H1 (cell line): ENCODE data around the gene H6PD. TPM values are rescaled to one million over a fixed set of nuclear protein-coding genes. Genes with fewer than 3 reads are reported as not detected.

Experiments
- BACH1 ChIP-seq: IDR thresholded peaks from 2 replicates; pipeline ENCODE4 v1.6.1; 2012; ENCODE audit warnings: low read length, improper control_type of control experiment
- CBX5 ChIP-seq: fragments of 300-800, 300-1000 bp; sonication (generic); IDR thresholded peaks from 2 replicates; pipeline ENCODE4 v1.7.1; 2016; ENCODE audit warnings: antibody characterized with exemption, low read length, low read depth
- CHD7 ChIP-seq: fragments of 300-600 bp; sonication (generic); IDR thresholded peaks from 2 replicates; pipeline ENCODE4 v1.7.1; 2012; ENCODE audit warnings: low read length, moderate library complexity, mild to moderate bottlenecking, inconsistent platforms; ENCODE audit not compliant: insufficient replicate concordance
- GABPA ChIP-seq: IDR thresholded peaks from 2 replicates; pipeline ENCODE4 v1.6.1; 2011; ENCODE audit warnings: mild to moderate bottlenecking, low read length, moderate library complexity, borderline replicate concordance; ENCODE audit not compliant: insufficient read depth
- KDM4A ChIP-seq: IDR thresholded peaks from one replicate; pipeline ENCODE4 v1.7.1; 2012; ENCODE audit warnings: low read depth, mild to moderate bottlenecking, moderate library complexity, low read length, inconsistent platforms; ENCODE audit not compliant: severe bottlenecking
- MAFK ChIP-seq: IDR thresholded peaks from 2 replicates; pipeline ENCODE4 v1.6.1; 2012; ENCODE audit warnings: low read depth, mild to moderate bottlenecking, improper control_type of control experiment, low read length
- SUZ12 ChIP-seq: fragments of 200-600 bp; sonication (generic); IDR thresholded peaks from 2 replicates; pipeline ENCODE4 v1.6.1; 2012; ENCODE audit warnings: mild to moderate bottlenecking, inconsistent platforms, low read length, moderate library complexity, mixed read lengths
- polyA plus RNA-seq, 7 experiments: library from polyadenylated mRNA; depleted of rRNA in 3 of 7; stranded (reverse) in 5 of 7; unstranded in 2 of 7; fragments of >200 nt in 5 of 7; fragments of 200-250 nt in 2 of 7; gene quantifications; 1 replicate in 5 of 7; 2 replicates in 1 of 7; 4 replicates in 1 of 7; pipeline versions ENCODE4 v1.2.1 to v1.2.3, GENCODE V29; 2011 to 2013; ENCODE audit warnings: missing spikeins in 2 of 7, mixed read lengths in 2 of 7
- total RNA-seq: library from RNA; stranded (reverse); fragmentation: NEBNext Ultra II Directional; extraction: Animal tissue kit (Norgen Biotek cat#: 25700); gene quantifications from 2 replicates; pipeline ENCODE4 v1.2.1, GENCODE V29; 2021
- TF ChIP-seq, protein P1 (sequence below): IDR thresholded peaks from 2 replicates; pipeline ENCODE4 v1.6.1; 2012; ENCODE audit warnings: inconsistent platforms

Gene H6PD
- total and polyA plus RNA-seq, 2 of the 8 experiments (the other 6 are each of a cell fraction or from before 2014, with no cell fraction given), result 3.6 to 3.8 TPM

DNA sequence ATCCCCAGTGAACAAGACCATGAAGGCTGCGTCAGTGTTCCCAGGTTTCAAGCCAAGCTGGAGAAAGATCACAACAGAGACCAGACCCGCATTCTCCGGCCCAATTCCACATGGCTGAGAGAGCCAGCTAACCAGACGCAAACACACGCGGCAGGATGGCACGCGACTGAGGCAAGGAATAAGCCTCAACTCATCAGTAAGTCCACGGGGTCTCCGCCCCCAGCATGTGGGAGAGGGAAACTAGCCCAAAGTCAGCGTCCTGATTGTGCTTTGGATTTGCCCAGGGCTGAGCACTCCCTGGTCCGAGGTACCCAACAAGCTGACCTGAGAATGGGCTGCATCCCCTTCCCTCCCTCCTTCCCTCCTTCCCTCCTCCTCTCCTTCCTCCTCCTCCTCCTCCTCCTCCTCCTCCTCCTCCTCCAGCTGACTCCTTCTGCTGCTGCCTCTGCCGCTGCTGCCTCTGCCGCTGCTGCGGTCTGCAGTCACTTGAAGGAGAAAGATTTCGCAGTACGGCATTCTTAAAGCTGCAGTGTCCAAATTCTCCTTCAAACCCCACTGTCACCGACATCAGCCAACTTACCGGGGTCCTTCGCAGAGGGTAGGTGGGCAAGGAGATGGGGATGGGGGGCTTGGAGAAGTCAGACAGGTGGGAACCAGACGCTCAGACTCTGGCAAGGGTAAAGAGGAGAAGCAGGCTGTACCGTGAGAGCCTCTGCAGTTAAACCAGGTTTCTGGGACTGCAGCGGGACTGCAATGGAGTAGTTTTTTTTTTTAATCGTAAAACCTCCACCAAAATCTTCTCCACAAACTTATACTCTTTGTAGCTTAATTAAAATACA, 33.0 kb upstream of the H6PD start (continued):
- TF ChIP-seq CHD7, result no peak
- peak; percentile 34 for TF ChIP-seq KDM4A
- TF ChIP-seq MAFK, result no peak
- no peak for TF ChIP-seq BACH1
- TF ChIP-seq CBX5, result no peak
- TF ChIP-seq, protein P1, sequence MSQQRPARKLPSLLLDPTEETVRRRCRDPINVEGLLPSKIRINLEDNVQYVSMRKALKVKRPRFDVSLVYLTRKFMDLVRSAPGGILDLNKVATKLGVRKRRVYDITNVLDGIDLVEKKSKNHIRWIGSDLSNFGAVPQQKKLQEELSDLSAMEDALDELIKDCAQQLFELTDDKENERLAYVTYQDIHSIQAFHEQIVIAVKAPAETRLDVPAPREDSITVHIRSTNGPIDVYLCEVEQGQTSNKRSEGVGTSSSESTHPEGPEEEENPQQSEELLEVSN, result peak; percentile 32; the same call in 1 of the 2 replicates
- TF ChIP-seq SUZ12, result peak; percentile 19; the same call in 1 of the 2 replicates
- TF ChIP-seq GABPA, result peak; percentile 44; the same call in 1 of the 2 replicates
